Measurements from ENCODE around the gene VMP1.

Gene VMP1

DNA sequence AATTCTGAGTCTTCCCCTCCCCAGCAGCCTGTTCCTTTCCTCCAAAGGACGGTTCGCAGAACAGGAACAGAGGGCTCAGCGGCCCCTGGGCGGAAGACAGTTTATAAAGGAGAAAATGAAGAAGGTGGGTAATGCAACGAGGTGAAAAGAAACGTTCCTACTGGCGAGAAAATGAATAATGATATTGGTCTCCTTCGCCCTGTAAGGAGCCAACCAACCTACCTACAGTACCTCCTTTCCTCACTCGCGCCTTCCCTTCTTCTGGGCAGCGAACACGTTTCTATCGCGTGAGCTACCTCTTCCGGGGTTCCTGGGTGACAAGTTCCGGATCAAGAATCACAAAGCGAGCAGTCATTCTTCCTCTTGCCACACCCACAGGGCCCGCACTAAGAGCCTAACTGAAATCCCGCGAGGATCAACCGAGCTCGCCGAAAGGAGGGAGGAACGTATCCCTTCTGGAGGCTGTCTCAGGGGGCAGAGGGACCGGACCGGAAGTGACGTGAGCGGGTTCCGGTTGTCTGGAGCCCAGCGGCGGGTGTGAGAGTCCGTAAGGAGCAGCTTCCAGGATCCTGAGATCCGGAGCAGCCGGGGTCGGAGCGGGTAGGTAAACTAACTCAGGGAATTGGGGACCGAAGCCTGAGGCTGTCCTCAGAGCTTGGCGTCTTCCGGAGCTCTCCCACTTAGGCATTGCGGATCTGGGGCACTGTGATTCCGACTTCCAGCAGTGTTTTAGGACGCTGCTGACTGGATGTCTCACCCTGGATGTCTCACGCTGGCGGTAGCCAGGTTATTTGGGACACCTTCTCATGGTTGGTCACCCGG lies at the start of gene VMP1, which contains the start of gene PTRH2:
VMP1 (plus strand) TSS at position 506 of the 822 bp plus-strand sequence. CDS start 23,793 bp downstream, outside the sequence.
PTRH2 (minus strand) TSS at position 282 of the 822 bp plus-strand sequence. CDS start 9,452 bp downstream, outside the sequence.
- peak; percentile 95 for DNase-seq

DNA sequence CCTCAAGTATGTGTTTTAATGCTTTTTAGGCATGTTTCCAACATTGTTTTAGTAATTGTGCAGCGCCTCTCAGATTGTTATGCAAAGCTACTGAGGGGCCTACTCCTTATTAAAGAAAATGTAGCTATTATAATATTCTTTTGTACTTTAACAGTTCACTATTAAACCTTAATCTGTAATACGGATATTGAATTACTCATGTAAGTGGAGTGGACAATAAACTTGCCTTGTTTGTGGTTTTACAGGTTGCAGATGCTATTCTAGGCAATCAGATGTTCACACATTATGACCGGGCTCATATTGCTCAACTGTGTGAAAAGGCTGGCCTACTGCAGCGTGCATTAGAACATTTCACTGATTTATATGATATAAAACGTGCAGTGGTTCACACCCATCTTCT lies 41.2 kb upstream of the VMP1 start:
- DNase-seq: no peak

DNA sequence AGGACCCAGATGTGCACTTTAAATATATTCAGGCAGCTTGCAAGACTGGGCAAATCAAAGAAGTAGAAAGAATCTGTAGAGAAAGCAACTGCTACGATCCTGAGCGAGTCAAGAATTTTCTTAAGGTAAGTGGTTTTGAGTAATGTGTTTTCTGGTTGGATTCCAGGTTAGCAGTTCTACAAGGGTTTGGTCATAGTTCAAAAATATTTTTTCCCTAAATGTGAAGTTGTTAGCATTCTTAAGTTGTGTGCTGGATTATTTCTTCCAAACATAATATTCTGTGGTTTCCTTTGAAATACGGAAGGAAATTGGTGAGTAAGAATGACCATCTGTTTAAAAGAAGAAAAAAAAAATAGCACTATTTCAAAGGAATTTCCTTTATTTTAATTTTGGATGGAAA lies 38.6 kb upstream of the VMP1 start:
- no peak for DNase-seq

DNA sequence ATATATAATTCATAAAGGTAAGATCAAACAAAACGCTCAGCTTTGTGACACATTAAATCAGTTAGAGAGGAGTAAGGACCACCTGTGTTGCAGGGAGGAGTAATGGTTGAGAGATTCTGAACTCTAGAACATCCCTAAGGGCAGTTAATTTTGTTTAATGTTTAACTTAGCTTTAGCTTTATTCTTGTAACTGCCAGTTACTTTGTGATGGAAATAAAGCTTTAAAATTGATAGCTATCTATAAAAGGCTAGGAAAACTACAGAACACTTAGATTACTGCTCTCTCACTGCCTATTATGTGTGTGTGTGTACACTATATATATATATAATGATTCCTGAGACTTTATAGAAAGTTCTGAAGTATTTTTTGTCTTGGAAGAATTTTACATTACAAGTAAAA lies 38.0 kb upstream of the VMP1 start:
- no peak for DNase-seq

DNA sequence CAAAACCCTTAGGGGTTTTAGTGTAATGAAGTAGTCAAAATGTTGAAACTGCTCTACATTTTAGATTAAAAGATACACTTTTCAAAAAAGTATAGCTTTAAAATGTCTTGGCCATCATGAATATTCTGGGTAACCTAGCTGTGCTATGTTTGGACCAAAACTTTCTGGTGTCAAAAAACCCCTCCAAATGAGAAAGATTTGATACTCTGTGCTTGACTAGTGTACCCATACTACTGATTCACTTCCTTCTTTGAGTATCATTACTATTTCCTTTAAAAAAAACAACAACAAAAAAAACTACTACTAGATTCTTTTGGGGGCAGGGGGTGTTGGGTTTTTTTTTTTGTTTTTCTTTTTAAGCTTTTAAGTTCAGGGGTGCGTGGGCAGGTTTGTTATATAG lies 37.5 kb upstream of the VMP1 start:
- no peak for DNase-seq

DNA sequence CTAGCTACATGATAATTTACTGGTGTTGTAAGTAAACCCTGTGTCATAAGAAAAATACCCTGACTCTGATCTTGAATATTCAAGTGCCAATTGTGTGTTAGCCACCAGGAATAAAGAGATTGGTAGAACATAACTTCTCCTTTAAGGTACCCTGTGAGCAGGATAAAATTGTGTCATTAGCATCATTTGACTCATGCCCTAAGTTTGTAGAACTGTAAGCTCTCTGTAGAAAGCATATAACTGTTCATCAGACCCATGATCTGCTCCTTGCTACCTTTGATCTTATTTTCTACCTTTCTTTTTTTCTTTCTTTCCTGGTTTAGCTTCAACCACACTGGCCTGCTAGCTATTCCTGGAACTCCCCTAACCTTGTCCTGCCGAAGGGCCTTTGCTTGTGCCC lies 36.1 kb upstream of the VMP1 start:
- DNase-seq: no peak

DNA sequence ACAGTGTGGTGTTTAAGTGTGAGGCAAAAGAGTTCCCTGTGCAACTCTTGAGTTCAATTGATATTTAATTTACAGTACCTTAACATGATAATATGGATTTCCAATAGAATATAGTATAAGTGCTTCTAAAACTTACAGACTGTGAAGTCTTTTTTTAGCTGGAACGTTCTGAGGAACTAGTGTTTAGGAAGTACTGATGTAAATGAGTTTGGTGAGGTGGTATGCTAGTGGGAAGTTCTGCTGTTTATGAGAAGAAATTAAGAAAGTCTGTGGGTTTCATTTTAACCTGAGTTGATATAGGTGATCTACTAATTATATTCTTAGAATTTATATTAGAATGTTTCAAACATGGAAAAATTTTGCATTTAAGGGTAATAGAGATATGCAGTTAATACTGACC lies 32.2 kb upstream of the VMP1 start:
- DNase-seq: no peak

DNA sequence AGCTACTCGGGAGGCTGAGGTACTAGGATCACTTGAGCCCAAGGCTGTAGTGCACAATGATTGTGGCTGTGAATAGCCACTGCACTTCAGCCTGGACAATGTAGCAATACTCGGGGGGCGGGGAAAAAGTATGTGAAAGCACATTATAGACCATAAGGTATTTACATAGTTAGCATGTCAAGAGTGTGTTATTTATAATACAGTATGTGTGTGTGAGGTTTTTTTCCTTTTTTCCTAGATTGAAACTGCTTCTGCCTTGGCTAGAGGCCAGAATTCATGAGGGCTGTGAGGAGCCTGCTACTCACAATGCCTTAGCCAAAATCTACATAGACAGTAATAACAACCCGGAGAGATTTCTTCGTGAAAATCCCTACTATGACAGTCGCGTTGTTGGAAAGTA lies 30.7 kb upstream of the VMP1 start:
- no peak for DNase-seq

DNA sequence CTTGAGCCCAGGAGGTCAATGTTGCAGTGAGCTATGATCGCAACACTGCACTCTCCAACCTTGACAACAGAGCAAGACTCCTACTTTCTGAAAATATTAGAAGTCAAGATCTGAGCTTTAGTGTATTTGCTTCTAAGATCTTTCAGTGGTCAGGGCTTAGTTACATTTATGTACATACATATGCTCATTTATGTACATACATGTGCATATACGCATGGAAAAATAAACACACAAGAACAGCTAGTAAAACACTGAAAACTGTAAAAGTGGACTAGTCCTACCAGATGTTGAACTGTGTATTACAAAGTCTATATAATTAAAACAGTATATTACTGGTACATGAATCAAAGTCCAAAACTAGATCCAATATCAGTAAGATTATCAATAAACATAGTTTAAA lies 28.5 kb upstream of the VMP1 start:
- DNase-seq: no peak

DNA sequence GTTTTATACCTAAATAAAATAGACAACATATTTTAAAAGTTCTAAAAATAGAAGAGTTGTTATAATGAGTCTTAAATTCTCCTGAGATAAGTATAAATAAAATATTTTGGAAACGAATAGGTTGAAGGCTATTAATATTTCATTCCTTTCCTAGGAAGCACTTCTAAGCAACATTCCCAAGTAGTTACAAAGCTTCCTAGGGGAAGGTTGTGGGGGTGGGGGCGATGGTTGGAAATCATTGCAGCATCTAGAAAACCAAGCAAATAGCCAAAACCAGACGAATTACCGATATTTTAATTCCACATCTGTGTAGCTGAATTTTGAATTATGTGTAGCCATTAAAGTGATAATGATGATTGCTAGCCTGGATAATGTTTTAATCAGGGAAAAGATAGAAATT lies 27.1 kb upstream of the VMP1 start:
- no peak for DNase-seq

DNA sequence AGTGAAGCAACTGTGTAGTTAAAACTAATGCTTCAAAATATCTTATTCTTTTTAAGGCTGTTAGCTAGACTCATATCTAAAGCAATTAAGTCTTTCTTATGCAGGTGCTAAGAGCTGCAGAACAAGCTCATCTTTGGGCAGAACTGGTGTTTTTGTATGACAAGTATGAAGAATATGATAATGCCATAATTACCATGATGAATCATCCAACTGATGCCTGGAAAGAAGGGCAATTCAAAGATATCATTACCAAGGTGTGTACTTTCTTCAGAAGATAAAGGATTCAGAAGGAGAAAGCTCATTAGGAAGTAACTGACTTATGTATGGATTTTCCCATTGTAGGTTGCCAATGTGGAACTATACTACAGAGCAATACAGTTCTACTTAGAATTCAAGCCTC lies 24.2 kb upstream of the VMP1 start:
- DNase-seq: no peak

DNA sequence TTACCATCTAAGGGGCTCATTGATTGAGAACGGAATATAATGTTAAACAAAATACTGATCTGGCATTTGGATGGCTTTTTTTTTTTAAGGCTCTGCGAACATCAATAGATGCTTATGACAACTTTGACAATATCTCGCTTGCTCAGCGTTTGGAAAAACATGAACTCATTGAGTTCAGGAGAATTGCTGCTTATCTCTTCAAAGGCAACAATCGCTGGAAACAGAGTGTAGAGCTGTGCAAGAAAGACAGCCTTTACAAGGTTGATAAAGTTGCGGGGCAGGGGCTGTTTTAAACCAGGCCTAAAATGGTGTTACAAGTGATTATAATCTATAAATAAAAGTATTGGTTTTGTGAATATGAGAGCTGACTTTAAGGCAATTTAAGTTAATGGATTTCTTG lies 22.5 kb upstream of the VMP1 start:
- no peak for DNase-seq

DNA sequence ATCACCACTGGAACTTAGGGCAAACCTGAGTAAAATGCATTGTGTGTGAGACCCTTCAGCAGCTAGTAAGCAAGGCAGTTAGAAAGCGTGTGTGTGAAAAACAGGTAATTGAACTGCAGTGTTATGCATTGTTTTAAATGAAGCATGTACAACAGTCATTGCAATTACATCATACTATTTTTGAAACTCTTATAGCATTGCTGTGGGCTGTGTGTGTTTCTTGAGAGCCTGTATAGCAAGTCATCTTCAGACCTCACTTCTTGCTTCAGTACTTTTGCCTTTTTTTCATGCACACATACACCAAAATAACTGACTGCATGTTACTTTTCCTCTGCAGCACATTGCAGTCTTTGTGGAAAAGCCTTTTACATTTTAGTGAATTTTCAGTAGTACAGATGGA lies 19.4 kb upstream of the VMP1 start:
- no peak for DNase-seq

DNA sequence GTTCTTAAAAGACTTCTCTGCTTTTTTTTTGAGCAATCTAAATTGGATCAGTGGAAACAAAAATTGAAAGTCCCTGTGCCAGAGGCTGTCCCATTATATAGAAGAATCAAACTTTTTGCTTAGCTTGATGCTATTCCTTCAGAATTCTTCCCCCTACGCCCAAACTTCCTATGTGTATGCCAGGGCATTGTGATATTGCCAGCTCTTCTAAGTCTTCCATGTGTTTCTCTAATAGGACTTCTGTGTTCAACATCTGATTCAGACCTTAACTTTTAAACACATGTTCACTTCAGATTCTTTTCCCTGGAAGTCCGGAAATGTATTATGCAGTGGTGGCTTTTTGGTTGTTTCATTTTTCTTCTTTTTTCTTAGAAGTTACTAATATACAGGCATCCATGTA lies 19.0 kb upstream of the VMP1 start:
- no peak for DNase-seq

DNA sequence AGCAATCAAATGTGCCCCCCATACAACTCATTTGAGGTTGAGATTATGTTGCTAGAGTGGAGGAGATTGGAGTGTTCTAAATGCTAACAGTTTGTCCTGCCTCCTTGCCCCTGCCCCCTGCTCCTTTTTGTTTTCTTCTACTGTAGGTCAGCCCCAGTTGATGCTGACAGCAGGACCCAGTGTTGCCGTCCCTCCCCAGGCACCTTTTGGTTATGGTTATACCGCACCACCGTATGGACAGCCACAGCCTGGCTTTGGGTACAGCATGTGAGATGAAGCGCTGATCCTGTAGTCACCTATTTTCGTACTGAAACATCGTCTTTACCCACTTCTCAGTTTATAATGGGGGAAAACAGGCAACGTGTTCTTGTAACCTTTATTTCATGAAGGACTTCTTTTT lies 13.9 kb upstream of the VMP1 start:
- no peak for DNase-seq

DNA sequence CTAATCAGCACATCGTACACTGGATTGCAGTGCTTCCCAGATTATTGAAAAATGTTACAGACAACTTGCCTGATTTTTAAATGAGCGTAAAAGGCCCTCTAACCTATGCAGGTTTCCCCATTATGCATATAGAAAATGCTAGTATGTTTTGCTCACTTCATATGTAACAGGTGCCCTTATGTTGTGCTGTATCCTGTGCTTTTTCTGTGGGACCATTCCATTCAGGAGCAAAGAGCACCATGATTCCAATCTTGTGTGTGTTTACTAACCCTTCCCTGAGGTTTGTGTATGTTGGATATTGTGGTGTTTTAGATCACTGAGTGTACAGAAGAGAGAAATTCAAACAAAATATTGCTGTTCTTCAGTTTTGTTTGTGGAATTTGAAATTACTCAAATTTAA lies 13.1 kb upstream of the VMP1 start:
- no peak for DNase-seq

DNA sequence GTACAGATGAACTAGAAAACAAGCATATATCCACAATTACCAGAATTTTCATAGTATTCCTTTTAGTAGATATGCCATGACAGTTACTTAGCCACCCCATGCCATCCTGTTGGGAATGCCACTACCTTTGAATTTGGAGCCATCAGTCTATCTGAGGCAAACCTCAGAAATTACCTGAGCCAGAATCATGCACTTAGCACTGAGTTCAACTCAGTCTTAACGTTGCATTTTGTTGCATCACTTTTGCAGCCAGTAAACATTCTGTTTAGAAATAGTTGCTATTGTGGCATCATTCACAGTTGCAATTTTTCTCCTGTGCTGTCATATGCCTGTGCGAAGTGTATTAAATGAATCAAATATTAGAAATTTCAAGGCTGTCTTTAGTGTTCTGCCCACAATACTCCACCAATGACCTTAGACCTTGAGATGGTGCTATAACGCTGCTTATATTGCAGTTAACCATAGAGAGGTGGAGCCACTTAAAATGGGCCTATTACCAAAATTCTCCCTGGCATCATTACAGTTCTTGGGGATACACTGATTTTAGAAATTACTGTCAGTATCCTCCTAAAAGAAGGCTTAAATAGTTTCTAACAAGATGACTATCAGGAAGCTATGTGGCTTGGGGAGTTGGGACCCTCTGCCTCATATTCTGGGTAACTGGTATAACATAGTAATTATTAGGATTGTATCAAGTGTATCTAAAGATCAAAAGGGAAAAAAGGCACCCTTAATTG lies 11.3 kb upstream of the VMP1 start:
- DNase-seq: no peak

DNA sequence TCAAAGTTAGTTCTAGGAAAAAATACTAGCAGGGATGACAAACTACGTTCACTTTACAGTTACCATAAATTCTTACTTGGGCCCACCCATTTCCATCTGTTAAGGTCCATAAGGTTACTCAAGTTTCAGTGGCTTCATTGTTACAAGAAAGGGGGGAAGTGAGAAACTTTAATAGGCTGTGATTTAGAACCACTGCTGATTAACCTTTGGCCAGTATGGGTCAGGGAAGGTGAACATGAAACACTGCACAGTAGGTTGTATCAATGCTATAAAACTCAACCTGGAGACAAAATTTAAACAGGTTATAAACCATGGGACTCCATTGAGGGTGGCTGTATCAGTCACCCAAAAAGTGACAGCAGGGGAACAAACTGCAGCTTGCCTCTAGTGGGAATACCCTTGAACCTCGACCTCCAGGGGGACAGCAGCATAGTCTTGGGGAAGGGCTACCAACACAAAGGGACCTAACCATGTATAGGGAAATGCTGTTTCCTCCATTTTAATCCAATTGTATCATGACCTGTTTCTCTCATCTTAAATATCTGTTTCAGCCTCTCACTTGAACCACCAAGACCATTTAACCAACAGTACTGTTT lies 10.7 kb upstream of the VMP1 start:
- no peak for DNase-seq

DNA sequence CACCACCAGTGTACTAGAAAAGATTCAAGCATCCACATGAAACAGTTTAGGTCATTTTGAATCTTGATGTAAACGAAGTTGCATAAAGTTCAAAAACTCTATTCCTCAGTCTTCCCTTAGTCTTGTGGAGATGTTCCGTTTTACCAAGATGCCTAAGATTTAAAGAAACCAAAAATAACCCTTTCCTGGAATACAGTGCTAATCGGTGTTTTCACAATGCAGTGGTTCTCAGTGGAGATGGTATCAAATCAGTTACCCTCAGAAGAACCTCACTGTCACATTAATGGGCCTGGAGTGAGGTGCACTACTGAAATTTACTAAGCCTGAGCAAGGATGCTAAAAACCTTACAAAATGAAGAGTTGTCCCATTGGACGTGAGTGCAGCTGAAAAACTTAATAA lies 9.3 kb upstream of the VMP1 start:
- DNase-seq: no peak

DNA sequence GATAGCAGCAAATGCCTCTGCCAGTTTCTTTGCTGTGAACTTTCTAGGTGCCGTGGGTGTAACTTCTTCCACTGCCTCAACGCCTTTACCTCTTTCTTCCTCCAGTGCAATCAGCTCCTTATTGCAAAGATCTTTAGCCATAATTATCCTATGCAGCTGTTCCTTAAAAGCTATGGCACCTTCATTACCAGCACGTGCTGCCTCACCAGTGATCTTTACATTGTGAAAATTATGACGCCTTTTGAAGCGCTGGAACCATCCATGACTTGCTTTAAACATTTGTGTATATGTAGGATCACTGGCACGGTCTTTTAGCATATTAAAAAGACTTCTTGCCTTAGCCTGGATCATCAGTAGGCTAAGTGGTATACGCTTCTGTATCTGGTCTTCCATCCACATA lies 8.2 kb upstream of the VMP1 start:
- DNase-seq: no peak

DNA sequence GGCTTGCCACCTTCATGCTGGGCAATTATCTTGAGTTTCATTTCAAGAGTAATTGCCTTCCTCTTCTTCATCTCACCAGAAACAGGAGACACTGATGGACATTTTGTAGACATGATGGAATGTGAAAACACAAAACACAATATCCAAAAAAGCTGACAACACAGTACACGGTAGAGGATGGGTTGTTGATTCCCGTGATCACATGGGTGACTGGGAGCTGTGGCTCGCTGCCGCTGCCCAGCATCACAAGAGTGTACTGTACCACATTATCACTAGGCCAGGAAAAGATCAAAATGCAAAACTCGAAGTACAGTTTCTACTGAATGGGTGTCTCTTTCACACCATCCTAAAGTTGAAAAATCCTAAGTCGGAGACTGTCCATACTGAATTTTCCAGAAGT lies 7.7 kb upstream of the VMP1 start:
- no peak for DNase-seq

DNA sequence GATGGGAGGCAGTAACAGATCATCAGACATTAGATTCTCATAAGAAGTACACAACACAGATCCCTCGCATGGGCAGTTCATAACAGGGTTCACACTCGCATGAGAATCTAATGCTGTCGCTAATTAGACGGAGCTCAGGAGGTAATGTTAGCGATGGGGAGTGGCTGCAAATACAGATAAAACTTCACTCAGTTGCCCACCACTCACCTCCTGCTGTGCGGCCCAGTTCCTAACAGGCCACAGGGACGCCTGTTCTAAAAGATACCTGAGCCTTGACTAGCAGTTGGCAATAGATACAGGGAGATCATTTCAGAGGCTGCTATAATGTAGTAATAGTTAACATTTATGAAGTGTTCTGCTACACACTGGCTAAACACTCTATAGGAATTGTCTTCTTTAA lies 5.2 kb upstream of the VMP1 start:
- DNase-seq: no peak

DNA sequence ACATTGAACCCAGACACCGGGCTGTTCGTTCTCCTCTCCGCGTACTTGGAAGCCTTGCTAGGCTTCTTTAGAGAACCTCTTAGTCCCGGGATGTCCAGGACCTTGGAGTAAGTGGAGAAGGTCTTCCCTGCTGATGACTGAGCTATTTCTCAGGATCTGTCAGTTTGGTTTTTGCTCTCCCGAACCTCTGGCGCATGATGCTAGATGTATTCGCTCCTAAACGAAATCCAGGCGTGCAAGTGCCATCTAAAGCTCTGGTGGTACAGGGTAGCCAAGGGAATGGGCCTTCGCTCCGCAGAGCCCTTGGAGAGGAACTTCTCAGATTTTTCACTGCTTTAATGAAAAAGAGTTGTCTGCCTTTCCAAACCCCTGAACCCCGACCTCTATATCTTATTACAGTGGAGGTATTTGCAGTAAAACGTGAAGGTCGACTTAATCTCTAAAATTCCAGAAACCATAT lies 547 bp downstream of the VMP1 start:
- no peak for DNase-seq

DNA sequence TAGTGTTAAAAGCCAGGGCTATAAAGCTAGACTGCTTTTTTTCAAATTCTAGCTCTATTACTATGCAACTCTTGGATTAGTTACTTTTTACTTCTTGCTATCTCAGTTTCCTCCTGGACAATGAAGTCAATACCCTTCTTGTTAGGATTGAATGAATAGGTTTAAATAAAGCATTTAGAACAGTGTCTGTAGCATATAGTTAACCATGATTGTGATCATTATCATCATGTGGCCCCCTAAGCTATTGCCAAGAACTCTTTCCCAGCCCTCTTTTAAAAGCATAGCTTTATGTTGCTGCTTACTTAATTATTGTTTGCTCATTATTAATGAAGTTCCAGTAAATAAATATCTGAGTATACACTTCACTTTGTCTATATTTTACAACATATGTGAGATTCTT lies 4.5 kb downstream of the VMP1 start:
- no peak for DNase-seq

Measured in NCI-H1417 treated with DMSO at 0.1 percent for 48 hours (cell line).